ENCODE measurements around the gene KRTAP12-4.
"Not testable (repeated sequence)": the region's sequence is repeated elsewhere in the genome, so short reads cannot be mapped to it uniquely, and the experiment has no call there.

Gene KRTAP12-4

GRCh38 chr21:44649521-44650100 is 4.8 kb downstream of the KRTAP12-4 start:
- Histone ChIP-seq H3K27ac (ENCODE audit: low read length) (no peak overlapping the region), H3K4me1 (ENCODE audit: insufficient read depth, low read length) (no peaks in the 10 kb centered on the region), H4K20me1 (ENCODE audit: insufficient read depth, low read length) (no peaks in the 10 kb centered on the region), H3K9ac (ENCODE audit: low read depth, low read length) (no peak overlapping the region), H3K36me3 (ENCODE audit: insufficient read depth, low read length) (no peaks in the 10 kb centered on the region), H3K4me2 (ENCODE audit: insufficient read depth, low read length) (no peak overlapping the region), H2AFZ (ENCODE audit: low read depth, low read length) (no peak overlapping the region), H3K27me3 (ENCODE audit: insufficient read depth, low read length, poor library complexity) (no peaks in the 10 kb centered on the region), H3K79me2 (ENCODE audit: insufficient read depth, low read length) (no peaks in the 10 kb centered on the region), H3K4me3 (ENCODE audit: low read depth in 1 of 2, low read length in 2 of 2) (no peak overlapping the region), H3K9me3 (ENCODE audit: insufficient read depth, low read length, severe bottlenecking) (peaks cover 6% of the 10 kb centered on the region)
- TF ChIP-seq EZH2 (IDR thresholded peaks at IDR 0.05; ENCODE audit: borderline replicate concordance, low read depth, low read length, severe bottlenecking) (no peak), CTCF (IDR thresholded peaks at IDR 0.05; ENCODE audit: borderline replicate concordance, extremely low read depth, low read length, poor library complexity, severe bottlenecking) (no peak)
- ATAC-seq (ENCODE audit: insufficient read depth, low read depth) (no peak), DNase-seq (no peak)

GRCh38 chr21:44648557-44649311 is 5.7 kb downstream of the KRTAP12-4 start:
- Histone ChIP-seq H3K4me1 (ENCODE audit: insufficient read depth, low read length) (no peaks in the 10 kb centered on the region), H3K27me3 (ENCODE audit: insufficient read depth, low read length, poor library complexity) (no peaks in the 10 kb centered on the region), H3K27ac (ENCODE audit: low read length) (no peak overlapping the region), H3K79me2 (ENCODE audit: insufficient read depth, low read length) (no peaks in the 10 kb centered on the region), H3K9ac (ENCODE audit: low read depth, low read length) (no peak overlapping the region), H2AFZ (ENCODE audit: low read depth, low read length) (no peak overlapping the region), H3K9me3 (ENCODE audit: insufficient read depth, low read length, severe bottlenecking) (peaks cover 14% of the 10 kb centered on the region), H4K20me1 (ENCODE audit: insufficient read depth, low read length) (no peaks in the 10 kb centered on the region), H3K36me3 (ENCODE audit: insufficient read depth, low read length) (no peaks in the 10 kb centered on the region), H3K4me2 (ENCODE audit: insufficient read depth, low read length) (no peak overlapping the region), H3K4me3 (ENCODE audit: low read depth in 1 of 2, low read length in 2 of 2) (no peak overlapping the region)
- no peak for ATAC-seq (ENCODE audit: insufficient read depth, low read depth)
- TF ChIP-seq CTCF (IDR thresholded peaks at IDR 0.05; ENCODE audit: borderline replicate concordance, extremely low read depth, low read length, poor library complexity, severe bottlenecking) (no peak), EZH2 (IDR thresholded peaks at IDR 0.05; ENCODE audit: borderline replicate concordance, low read depth, low read length, severe bottlenecking) (no peak)
- no peak for DNase-seq

- Histone ChIP-seq H3K27me3 (ENCODE audit: insufficient read depth, low read length, poor library complexity) (no peaks in the 10 kb centered on the region), H3K36me3 (ENCODE audit: insufficient read depth, low read length) (no peaks in the 10 kb centered on the region), H3K4me3 (ENCODE audit: low read depth in 1 of 2, low read length in 2 of 2) (no peak overlapping the region), H3K9ac (ENCODE audit: low read depth, low read length) (no peak overlapping the region), H3K27ac (ENCODE audit: low read length) (no peak overlapping the region), H3K4me1 (ENCODE audit: insufficient read depth, low read length) (no peaks in the 10 kb centered on the region), H4K20me1 (ENCODE audit: insufficient read depth, low read length) (no peaks in the 10 kb centered on the region), H3K9me3 (ENCODE audit: insufficient read depth, low read length, severe bottlenecking) (peaks cover 17% of the 10 kb centered on the region), H2AFZ (ENCODE audit: low read depth, low read length) (no peak overlapping the region), H3K4me2 (ENCODE audit: insufficient read depth, low read length) (no peak overlapping the region), H3K79me2 (ENCODE audit: insufficient read depth, low read length) (no peaks in the 10 kb centered on the region)
- no peak for DNase-seq
- ATAC-seq (ENCODE audit: insufficient read depth, low read depth), result no peak
- no peak for TF ChIP-seq CTCF (IDR thresholded peaks at IDR 0.05; ENCODE audit: borderline replicate concordance, extremely low read depth, low read length, poor library complexity, severe bottlenecking)
- TF ChIP-seq EZH2 (IDR thresholded peaks at IDR 0.05; ENCODE audit: borderline replicate concordance, low read depth, low read length, severe bottlenecking), result no peak
Observed at GRCh38 chr21:44647222-44647552, 7.3 kb downstream of the KRTAP12-4 start.

- H3K27me3 ChIP-seq (ENCODE audit: insufficient read depth, low read length, poor library complexity); ATAC-seq (ENCODE audit: insufficient read depth, low read depth); H3K27ac ChIP-seq (ENCODE audit: low read length); H3K4me1 ChIP-seq (ENCODE audit: insufficient read depth, low read length); DNase-seq; H3K79me2 ChIP-seq (ENCODE audit: insufficient read depth, low read length); H3K4me3 ChIP-seq (ENCODE audit: low read depth in 1 of 2, low read length in 2 of 2); H2AFZ ChIP-seq (ENCODE audit: low read depth, low read length); H3K4me2 ChIP-seq (ENCODE audit: insufficient read depth, low read length); H4K20me1 ChIP-seq (ENCODE audit: insufficient read depth, low read length); H3K36me3 ChIP-seq (ENCODE audit: insufficient read depth, low read length); H3K9ac ChIP-seq (ENCODE audit: low read depth, low read length): not testable (repeated sequence)
- H3K9me3 ChIP-seq (ENCODE audit: insufficient read depth, low read length, severe bottlenecking), result peaks cover 17% of the 10 kb centered on the region
Observed at GRCh38 chr21:44646366-44647221, 7.9 kb downstream of the KRTAP12-4 start, which contains the start of gene KRTAP10-11. KRTAP10-11 (plus strand) TSS chr21:44646414; CDS start chr21:44646459, 45 bp downstream.
